ENCODE measurements around the gene ABTB2. TPM values are rescaled to one million over a fixed set of nuclear protein-coding genes. Genes with fewer than 3 reads are reported as not detected.
A peak's percentile ranks its signal among the peaks of the same experiment; 100 is the strongest.

The ABTB2 gene
- total and polyA plus RNA-seq, 9 of the 15 experiments (the other 6 are each of a cell fraction or from before 2014, with no cell fraction given), result 0.03 to 0.18 (median 0.12) TPM; not detected in 2

DNA sequence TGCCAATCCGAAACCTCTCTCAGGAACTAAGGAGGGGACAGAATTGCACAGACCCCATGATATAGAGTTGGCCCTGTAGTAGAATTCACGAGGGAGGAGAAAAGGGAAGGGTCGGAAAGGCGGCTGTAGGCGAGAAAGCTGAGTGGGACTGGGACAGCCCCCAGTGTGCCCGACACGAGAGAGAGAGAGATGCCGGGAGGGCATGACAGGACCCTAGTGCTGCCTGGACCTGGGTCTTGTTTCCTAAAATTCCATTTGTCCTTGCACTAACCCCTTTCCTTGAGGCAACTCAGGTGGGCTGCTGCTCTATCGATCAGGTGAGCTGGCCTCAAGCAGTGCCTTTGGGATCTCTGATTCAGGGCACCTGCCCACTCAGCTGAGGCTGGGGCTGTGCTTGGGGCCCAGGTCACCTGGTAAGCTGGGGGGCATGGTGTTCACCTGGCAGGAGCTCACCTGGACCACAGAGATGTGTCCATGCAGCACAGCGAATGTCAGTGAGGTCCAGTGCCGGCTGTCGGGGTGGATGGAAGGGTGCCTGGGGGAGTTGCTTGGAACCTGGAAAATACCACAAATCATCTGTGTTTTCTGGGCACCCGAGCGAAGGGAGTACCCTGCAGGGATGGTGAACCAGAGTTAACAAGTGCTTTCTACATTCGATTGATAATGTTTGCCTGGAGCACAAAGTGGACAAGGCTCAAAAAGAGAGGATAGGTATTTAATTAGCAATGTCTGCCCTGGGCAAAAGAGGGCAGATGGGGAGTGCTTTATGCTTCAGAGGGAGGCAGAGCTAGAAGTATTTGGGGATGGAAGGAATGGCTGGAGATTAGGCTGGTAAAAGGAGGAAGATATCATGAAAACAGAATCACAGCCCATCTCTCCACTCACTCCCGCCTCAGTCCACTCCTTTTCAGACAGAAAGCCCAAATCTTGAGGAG, 190.7 kb downstream of the ABTB2 start (continued):
- TF ChIP-seq, protein P1, sequence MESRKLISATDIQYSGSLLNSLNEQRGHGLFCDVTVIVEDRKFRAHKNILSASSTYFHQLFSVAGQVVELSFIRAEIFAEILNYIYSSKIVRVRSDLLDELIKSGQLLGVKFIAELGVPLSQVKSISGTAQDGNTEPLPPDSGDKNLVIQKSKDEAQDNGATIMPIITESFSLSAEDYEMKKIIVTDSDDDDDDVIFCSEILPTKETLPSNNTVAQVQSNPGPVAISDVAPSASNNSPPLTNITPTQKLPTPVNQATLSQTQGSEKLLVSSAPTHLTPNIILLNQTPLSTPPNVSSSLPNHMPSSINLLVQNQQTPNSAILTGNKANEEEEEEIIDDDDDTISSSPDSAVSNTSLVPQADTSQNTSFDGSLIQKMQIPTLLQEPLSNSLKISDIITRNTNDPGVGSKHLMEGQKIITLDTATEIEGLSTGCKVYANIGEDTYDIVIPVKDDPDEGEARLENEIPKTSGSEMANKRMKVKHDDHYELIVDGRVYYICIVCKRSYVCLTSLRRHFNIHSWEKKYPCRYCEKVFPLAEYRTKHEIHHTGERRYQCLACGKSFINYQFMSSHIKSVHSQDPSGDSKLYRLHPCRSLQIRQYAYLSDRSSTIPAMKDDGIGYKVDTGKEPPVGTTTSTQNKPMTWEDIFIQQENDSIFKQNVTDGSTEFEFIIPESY (CRISPR knock-in tag; IDR thresholded peaks at IDR 0.05), result no peak
- no peak for TF ChIP-seq NFATC3 (IDR thresholded peaks at IDR 0.05)
- TF ChIP-seq, protein P2, sequence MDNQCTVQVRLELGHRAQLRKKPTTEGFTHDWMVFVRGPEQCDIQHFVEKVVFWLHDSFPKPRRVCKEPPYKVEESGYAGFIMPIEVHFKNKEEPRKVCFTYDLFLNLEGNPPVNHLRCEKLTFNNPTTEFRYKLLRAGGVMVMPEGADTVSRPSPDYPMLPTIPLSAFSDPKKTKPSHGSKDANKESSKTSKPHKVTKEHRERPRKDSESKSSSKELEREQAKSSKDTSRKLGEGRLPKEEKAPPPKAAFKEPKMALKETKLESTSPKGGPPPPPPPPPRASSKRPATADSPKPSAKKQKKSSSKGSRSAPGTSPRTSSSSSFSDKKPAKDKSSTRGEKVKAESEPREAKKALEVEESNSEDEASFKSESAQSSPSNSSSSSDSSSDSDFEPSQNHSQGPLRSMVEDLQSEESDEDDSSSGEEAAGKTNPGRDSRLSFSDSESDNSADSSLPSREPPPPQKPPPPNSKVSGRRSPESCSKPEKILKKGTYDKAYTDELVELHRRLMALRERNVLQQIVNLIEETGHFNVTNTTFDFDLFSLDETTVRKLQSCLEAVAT (IDR thresholded peaks at IDR 0.05), result peak in 1 of 2 experiments; percentile 91; a peak in 2 of 4 replicates
- TF ChIP-seq, protein P3, sequence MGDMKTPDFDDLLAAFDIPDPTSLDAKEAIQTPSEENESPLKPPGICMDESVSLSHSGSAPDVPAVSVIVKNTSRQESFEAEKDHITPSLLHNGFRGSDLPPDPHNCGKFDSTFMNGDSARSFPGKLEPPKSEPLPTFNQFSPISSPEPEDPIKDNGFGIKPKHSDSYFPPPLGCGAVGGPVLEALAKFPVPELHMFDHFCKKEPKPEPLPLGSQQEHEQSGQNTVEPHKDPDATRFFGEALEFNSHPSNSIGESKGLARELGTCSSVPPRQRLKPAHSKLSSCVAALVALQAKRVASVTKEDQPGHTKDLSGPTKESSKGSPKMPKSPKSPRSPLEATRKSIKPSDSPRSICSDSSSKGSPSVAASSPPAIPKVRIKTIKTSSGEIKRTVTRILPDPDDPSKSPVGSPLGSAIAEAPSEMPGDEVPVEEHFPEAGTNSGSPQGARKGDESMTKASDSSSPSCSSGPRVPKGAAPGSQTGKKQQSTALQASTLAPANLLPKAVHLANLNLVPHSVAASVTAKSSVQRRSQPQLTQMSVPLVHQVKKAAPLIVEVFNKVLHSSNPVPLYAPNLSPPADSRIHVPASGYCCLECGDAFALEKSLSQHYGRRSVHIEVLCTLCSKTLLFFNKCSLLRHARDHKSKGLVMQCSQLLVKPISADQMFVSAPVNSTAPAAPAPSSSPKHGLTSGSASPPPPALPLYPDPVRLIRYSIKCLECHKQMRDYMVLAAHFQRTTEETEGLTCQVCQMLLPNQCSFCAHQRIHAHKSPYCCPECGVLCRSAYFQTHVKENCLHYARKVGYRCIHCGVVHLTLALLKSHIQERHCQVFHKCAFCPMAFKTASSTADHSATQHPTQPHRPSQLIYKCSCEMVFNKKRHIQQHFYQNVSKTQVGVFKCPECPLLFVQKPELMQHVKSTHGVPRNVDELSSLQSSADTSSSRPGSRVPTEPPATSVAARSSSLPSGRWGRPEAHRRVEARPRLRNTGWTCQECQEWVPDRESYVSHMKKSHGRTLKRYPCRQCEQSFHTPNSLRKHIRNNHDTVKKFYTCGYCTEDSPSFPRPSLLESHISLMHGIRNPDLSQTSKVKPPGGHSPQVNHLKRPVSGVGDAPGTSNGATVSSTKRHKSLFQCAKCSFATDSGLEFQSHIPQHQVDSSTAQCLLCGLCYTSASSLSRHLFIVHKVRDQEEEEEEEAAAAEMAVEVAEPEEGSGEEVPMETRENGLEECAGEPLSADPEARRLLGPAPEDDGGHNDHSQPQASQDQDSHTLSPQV (IDR thresholded peaks at IDR 0.05), result no peak
- peak; percentile 92 for TF ChIP-seq ZNF23 (CRISPR knock-in tag; IDR thresholded peaks at IDR 0.05)
- TF ChIP-seq ZMIZ1 (IDR thresholded peaks at IDR 0.05; ENCODE audit: low read depth in 2 of 2, low read length in 2 of 2), result peak in 1 of 2 experiments; percentile 54; a peak in 1 of 4 replicates
- TF ChIP-seq, protein P4, sequence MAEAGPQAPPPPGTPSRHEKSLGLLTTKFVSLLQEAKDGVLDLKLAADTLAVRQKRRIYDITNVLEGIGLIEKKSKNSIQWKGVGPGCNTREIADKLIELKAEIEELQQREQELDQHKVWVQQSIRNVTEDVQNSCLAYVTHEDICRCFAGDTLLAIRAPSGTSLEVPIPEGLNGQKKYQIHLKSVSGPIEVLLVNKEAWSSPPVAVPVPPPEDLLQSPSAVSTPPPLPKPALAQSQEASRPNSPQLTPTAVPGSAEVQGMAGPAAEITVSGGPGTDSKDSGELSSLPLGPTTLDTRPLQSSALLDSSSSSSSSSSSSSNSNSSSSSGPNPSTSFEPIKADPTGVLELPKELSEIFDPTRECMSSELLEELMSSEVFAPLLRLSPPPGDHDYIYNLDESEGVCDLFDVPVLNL (CRISPR knock-in tag; IDR thresholded peaks at IDR 0.05; ENCODE audit: low read depth), result no peak
- no peak for TF ChIP-seq CBFA2T2 (conservative IDR thresholded peaks at IDR 0.05)
- no peak for TF ChIP-seq PRPF4 (IDR thresholded peaks at IDR 0.05; ENCODE audit: insufficient read depth, low read depth, low read length, poor library complexity, severe bottlenecking)
- no peak for TF ChIP-seq MEF2D (tag; conservative IDR thresholded peaks at IDR 0.05; ENCODE audit: low read depth)
- no peak for TF ChIP-seq ASH1L (IDR thresholded peaks at IDR 0.05; ENCODE audit: borderline replicate concordance, low read depth, partially characterized antibody)
- no peak for TF ChIP-seq ZKSCAN1 (IDR thresholded peaks at IDR 0.05; ENCODE audit: low read depth, low read length)
- no peak for TF ChIP-seq BRCA1 (IDR thresholded peaks at IDR 0.05)
- TF ChIP-seq BRCA1 (CRISPR knock-in tag; IDR thresholded peaks at IDR 0.05), result no peak

All from K562 (cell line).